Transverse colon (tissue), 4 donors: Measurements from ENCODE around the gene TFAP2A.

Experiments used
- EP300 ChIP-seq: sonication (generic); formaldehyde crosslinking; IDR thresholded peaks from one replicate; pipeline ENCODE4 v1.6.1; 2017; ENCODE audit warnings: antibody characterized with exemption, low read depth
- POLR2A ChIP-seq: fragments of 450-650 bp; IDR thresholded peaks from one replicate; pipeline ENCODE4 v1.6.1; 2016; ENCODE audit warnings: antibody characterized with exemption, mild to moderate bottlenecking, moderate library complexity
- POLR2AphosphoS5 ChIP-seq, 3 donors: sonication (generic); formaldehyde crosslinking; IDR thresholded peaks; one replicate each; pipeline ENCODE4 v1.6.1; 2016; ENCODE audit warnings: antibody characterized with exemption in 3 of 3
- TF ChIP-seq, protein P1 (sequence below), 5 experiments: fragments of 200-600 bp in 3 of 5; fragments of 450-650 bp in 2 of 5; sonication (generic) in 3 of 5; IDR thresholded peaks; 1 replicate in 2 of 5; 2 replicates in 3 of 5; pipeline ENCODE4 v1.5.1; 2016 to 2017; ENCODE audit warnings: antibody characterized with exemption in 5 of 5, inconsistent platforms in 3 of 5, mild to moderate bottlenecking in 2 of 5, moderate library complexity in 1 of 5

- TF ChIP-seq, protein P1, sequence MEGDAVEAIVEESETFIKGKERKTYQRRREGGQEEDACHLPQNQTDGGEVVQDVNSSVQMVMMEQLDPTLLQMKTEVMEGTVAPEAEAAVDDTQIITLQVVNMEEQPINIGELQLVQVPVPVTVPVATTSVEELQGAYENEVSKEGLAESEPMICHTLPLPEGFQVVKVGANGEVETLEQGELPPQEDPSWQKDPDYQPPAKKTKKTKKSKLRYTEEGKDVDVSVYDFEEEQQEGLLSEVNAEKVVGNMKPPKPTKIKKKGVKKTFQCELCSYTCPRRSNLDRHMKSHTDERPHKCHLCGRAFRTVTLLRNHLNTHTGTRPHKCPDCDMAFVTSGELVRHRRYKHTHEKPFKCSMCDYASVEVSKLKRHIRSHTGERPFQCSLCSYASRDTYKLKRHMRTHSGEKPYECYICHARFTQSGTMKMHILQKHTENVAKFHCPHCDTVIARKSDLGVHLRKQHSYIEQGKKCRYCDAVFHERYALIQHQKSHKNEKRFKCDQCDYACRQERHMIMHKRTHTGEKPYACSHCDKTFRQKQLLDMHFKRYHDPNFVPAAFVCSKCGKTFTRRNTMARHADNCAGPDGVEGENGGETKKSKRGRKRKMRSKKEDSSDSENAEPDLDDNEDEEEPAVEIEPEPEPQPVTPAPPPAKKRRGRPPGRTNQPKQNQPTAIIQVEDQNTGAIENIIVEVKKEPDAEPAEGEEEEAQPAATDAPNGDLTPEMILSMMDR (IDR thresholded peaks at IDR 0.05), result no peak
- TF ChIP-seq POLR2A (no peak), POLR2AphosphoS5 (IDR thresholded peaks at IDR 0.05) (no peak), EP300 (no peak)
Measured at GRCh38 chr6:10381830-10382208, 33.1 kb downstream of the TFAP2A start.
